ENCODE measurements around the gene TMEM254.

The TMEM254 gene

GRCh38 chr10:80070057-80070456, 8.4 kb upstream of the TMEM254 start:
- Histone ChIP-seq H3K4me2 (ENCODE audit: low read length) (no peak overlapping the region), H3K27ac (ENCODE audit: low read depth, low read length) (no peak overlapping the region), H3K4me1 (ENCODE audit: control insufficient read depth, low read length) (no peaks in the 10 kb centered on the region), H3K27me3 (ENCODE audit: control insufficient read depth, low read length) (no peaks in the 10 kb centered on the region), H4K20me1 (ENCODE audit: control insufficient read depth, insufficient read depth, low read depth, low read length) (no peaks in the 10 kb centered on the region), H3K36me3 (ENCODE audit: control insufficient read depth, low read length) (no peaks in the 10 kb centered on the region), H3K9me2 (replicated peaks; ENCODE audit: control insufficient read depth, low read length) (no peaks in the 10 kb centered on the region), H3K9me3 (ENCODE audit: control insufficient read depth, insufficient read depth, low read length) (no peaks in the 10 kb centered on the region), H3F3A (ENCODE audit: control insufficient read depth, insufficient read depth) (no peaks in the 10 kb centered on the region), H3K4me3 (ENCODE audit: low read length) (no peak overlapping the region), H3K79me2 (ENCODE audit: control insufficient read depth, low read length) (no peaks in the 10 kb centered on the region)
- TF ChIP-seq EZH2phosphoT487 (IDR thresholded peaks at IDR 0.05; ENCODE audit: borderline replicate concordance, low read length), result no peak
- TF ChIP-seq, protein P1, sequence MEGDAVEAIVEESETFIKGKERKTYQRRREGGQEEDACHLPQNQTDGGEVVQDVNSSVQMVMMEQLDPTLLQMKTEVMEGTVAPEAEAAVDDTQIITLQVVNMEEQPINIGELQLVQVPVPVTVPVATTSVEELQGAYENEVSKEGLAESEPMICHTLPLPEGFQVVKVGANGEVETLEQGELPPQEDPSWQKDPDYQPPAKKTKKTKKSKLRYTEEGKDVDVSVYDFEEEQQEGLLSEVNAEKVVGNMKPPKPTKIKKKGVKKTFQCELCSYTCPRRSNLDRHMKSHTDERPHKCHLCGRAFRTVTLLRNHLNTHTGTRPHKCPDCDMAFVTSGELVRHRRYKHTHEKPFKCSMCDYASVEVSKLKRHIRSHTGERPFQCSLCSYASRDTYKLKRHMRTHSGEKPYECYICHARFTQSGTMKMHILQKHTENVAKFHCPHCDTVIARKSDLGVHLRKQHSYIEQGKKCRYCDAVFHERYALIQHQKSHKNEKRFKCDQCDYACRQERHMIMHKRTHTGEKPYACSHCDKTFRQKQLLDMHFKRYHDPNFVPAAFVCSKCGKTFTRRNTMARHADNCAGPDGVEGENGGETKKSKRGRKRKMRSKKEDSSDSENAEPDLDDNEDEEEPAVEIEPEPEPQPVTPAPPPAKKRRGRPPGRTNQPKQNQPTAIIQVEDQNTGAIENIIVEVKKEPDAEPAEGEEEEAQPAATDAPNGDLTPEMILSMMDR (IDR thresholded peaks at IDR 0.05; ENCODE audit: low read depth, low read length, poor library complexity, severe bottlenecking), result no peak

- Histone ChIP-seq H3F3A (ENCODE audit: control insufficient read depth, insufficient read depth) (no peaks in the 10 kb centered on the region), H3K27me3 (ENCODE audit: control insufficient read depth, low read length) (no peaks in the 10 kb centered on the region), H3K27ac (ENCODE audit: low read depth, low read length) (no peak overlapping the region), H3K79me2 (ENCODE audit: control insufficient read depth, low read length) (no peaks in the 10 kb centered on the region), H3K4me3 (ENCODE audit: low read length) (no peak overlapping the region), H3K9me3 (ENCODE audit: control insufficient read depth, insufficient read depth, low read length) (no peaks in the 10 kb centered on the region), H3K4me1 (ENCODE audit: control insufficient read depth, low read length) (no peaks in the 10 kb centered on the region), H3K9me2 (replicated peaks; ENCODE audit: control insufficient read depth, low read length) (no peaks in the 10 kb centered on the region), H3K36me3 (ENCODE audit: control insufficient read depth, low read length) (no peaks in the 10 kb centered on the region), H3K4me2 (ENCODE audit: low read length) (no peak overlapping the region), H4K20me1 (ENCODE audit: control insufficient read depth, insufficient read depth, low read depth, low read length) (no peaks in the 10 kb centered on the region)
- TF ChIP-seq EZH2phosphoT487 (IDR thresholded peaks at IDR 0.05; ENCODE audit: borderline replicate concordance, low read length), result no peak
- TF ChIP-seq, protein P1 (IDR thresholded peaks at IDR 0.05; ENCODE audit: low read depth, low read length, poor library complexity, severe bottlenecking), result no peak
Measured at GRCh38 chr10:80072584-80072983, 5.9 kb upstream of the TMEM254 start.

DNA sequence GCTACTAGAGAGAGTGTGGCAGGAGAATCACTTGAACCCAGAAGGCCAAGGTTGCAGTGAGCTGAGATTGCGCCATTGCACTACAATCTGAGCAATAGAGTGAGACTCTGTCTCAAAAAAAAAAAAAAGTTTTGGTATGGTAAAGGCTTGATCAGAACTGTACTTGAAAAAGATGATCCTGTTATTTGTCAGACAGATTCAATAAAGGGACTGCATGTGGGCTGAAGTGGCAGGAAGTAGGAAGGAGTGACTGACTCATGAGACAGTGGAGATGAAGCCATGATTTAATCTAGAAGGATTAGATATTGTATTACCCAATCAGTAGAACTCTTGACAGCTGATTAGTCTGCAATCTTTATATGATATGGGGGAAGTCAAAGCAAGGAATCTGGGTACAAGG, 2.7 kb upstream of the TMEM254 start:
- Histone ChIP-seq H3K27ac (ENCODE audit: low read depth, low read length) (no peak overlapping the region), H3K4me3 (ENCODE audit: low read length) (no peak overlapping the region), H3K9me3 (ENCODE audit: control insufficient read depth, insufficient read depth, low read length) (no peaks in the 10 kb centered on the region), H3K36me3 (ENCODE audit: control insufficient read depth, low read length) (no peaks in the 10 kb centered on the region), H3K4me2 (ENCODE audit: low read length) (no peak overlapping the region), H3K4me1 (ENCODE audit: control insufficient read depth, low read length) (peaks cover 17% of the 10 kb centered on the region), H3K79me2 (ENCODE audit: control insufficient read depth, low read length) (no peaks in the 10 kb centered on the region), H3K9me2 (replicated peaks; ENCODE audit: control insufficient read depth, low read length) (no peaks in the 10 kb centered on the region), H4K20me1 (ENCODE audit: control insufficient read depth, insufficient read depth, low read depth, low read length) (no peaks in the 10 kb centered on the region), H3F3A (ENCODE audit: control insufficient read depth, insufficient read depth) (no peaks in the 10 kb centered on the region), H3K27me3 (ENCODE audit: control insufficient read depth, low read length) (no peaks in the 10 kb centered on the region)
- no peak for TF ChIP-seq EZH2phosphoT487 (IDR thresholded peaks at IDR 0.05; ENCODE audit: borderline replicate concordance, low read length)
- TF ChIP-seq, protein P1 (IDR thresholded peaks at IDR 0.05; ENCODE audit: low read depth, low read length, poor library complexity, severe bottlenecking), result no peak
